Caco-2 (cell line): Measurements from ENCODE around the gene TUBB4B. TPM values are rescaled to one million over a fixed set of nuclear protein-coding genes. Genes with fewer than 3 reads are reported as not detected.

Source experiments
- BruUV-seq: library from RNA; stranded (reverse); fragments of 400-500 nt; replicated peaks from 2 replicates; lab custom pipeline; 2021; lab: Mats Ljungman, UMichigan
- CTCF ChIA-PET: fragments of 300-600 bp; sonication (Branson Sonifier 250); formaldehyde crosslinking; loops from one replicate; lab custom pipeline; 2022; ENCODE audit warnings: antibody characterized with exemption; lab: Charles Lee
- POLR2A ChIA-PET: fragments of 300-600 bp; sonication (Branson Sonifier 250); formaldehyde crosslinking; loops from one replicate; lab custom pipeline; 2022; ENCODE audit warnings: antibody characterized with exemption; lab: Charles Lee
- DNase-seq, 2 experiments: peaks; one replicate each; pipeline versions ENCODE4 v3.0.0 to v3.0.0-alpha.2; 2020 to 2022
- H3K27me3 ChIP-seq: replicated peaks from 2 replicates; pipeline ENCODE4 v1.6.0; 2011; ENCODE audit warnings: low read length; ENCODE audit not compliant: control insufficient read depth, insufficient read depth
- H3K36me3 ChIP-seq: 2 replicates; pipeline ENCODE4 v1.5.1; 2011; ENCODE audit warnings: low read length; ENCODE audit not compliant: control insufficient read depth, insufficient read depth
- H3K4me1 ChIP-seq: fragments of 250-450 bp; sonication (Bioruptor Pico); 2 replicates; pipeline ENCODE4 v1.5.1; 2020; ENCODE audit warnings: mild to moderate bottlenecking
- H3K4me3 ChIP-seq: 2 replicates; pipeline ENCODE4 v1.5.1; 2011; ENCODE audit warnings: low read depth, mild to moderate bottlenecking, control low read depth, low read length
- H3K9me3 ChIP-seq: fragments of 250-450 bp; sonication (Bioruptor Pico); 2 replicates; pipeline ENCODE4 v1.5.1; 2020; ENCODE audit warnings: mild to moderate bottlenecking, moderate library complexity
- H3K27ac Mint-ChIP-seq: one replicate; pipeline ENCODE4 v1.8.0; 2022; ENCODE audit warnings: mixed read lengths; ENCODE audit not compliant: unreplicated experiment
- H3K27me3 Mint-ChIP-seq: one replicate; pipeline ENCODE4 v1.8.0; 2022; ENCODE audit warnings: mixed read lengths; ENCODE audit not compliant: insufficient read depth, unreplicated experiment
- H3K36me3 Mint-ChIP-seq: one replicate; pipeline ENCODE4 v1.8.0; 2022; ENCODE audit warnings: mild to moderate bottlenecking, mixed read lengths; ENCODE audit not compliant: insufficient read depth, unreplicated experiment
- H3K4me1 Mint-ChIP-seq: one replicate; pipeline ENCODE4 v1.8.0; 2022; ENCODE audit warnings: low read depth, mixed read lengths; ENCODE audit not compliant: unreplicated experiment
- H3K4me3 Mint-ChIP-seq: one replicate; pipeline ENCODE4 v1.8.0; 2022; ENCODE audit warnings: mild to moderate bottlenecking, moderate library complexity, mixed read lengths; ENCODE audit not compliant: unreplicated experiment
- H3K9me3 Mint-ChIP-seq: one replicate; pipeline ENCODE4 v1.8.0; 2022; ENCODE audit warnings: mixed read lengths; ENCODE audit not compliant: unreplicated experiment
- intact Hi-C: fragments of 100-400 bp; cut with micrococcal nuclease; formaldehyde crosslinking; loops from one replicate; pipeline ENCODE4 v1.10.0; 2022; ENCODE audit not compliant: unreplicated experiment
- total RNA-seq: library from RNA; stranded (reverse); gene quantifications from 2 replicates; pipeline ENCODE4 v1.2.3, GENCODE V29; 2022
- TF ChIP-seq, protein P1 (sequence below), 2 experiments: fragments of 200-600 bp in 1 of 2; IDR thresholded peaks; 1 replicate in 1 of 2; 2 replicates in 1 of 2; pipeline versions ENCODE4 v1.5.1 to v1.8.0; 2011 to 2022; ENCODE audit warnings: antibody characterized with exemption in 1 of 2, control low read depth in 1 of 2, inconsistent platforms in 1 of 2, low read depth in 1 of 2, low read length in 1 of 2, mild to moderate bottlenecking in 1 of 2, moderate library complexity in 1 of 2; ENCODE audit not compliant: insufficient read depth in 1 of 2, severe bottlenecking in 1 of 2, unreplicated experiment in 1 of 2

Gene TUBB4B
- total RNA-seq, 1 experiment from 2014 or later, result 487 TPM

DNA sequence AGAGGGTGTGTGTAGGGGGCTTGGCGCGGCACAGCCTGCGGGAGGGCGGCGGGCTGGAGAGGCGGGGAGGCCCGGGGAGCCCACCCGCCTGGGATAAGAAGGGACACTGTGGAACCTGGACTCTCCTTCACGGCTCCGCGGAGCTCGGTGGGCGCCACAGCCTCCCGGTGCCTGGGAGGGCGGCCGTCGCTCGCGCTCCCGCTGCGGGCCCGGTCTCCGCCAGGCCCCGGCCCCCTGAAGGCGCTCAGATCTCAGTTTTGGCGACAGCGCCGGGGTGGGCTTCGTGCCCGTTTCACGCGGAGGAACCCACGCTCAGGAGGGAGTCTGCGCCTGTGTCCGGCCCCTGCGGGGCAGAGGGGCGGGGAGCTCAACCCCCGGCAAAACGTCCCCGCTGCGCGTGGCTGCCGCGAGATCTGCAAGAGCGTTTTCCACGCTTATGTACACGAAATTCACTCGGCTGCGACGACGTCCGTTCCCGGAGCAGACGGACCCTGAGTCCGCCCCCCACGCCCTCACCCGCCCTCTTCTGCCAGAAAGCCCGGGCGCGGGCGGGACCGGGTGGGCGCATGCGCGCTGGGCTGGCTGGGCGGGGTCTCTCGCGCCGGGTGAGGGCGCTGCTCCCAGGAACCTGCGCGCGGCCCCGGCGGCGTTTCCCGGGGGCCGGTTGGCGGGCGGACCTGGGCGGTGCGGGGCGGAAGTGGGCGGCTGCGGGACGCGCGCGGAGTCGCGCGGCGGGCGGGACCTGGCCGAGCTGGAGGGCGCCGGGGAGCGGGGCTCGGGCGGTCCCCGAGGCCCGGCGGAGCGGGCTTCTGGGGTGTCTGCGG, 13.7 kb downstream of the TUBB4B start, which contains the start of gene NELFB:
NELFB (plus strand) TSS at position 704 of the 824 bp plus-strand sequence.
- H3K4me3 ChIP-seq, result peak within 1 kb of the TSS; percentile 97
- Mint-ChIP-seq H3K9me3 (no peaks in the 10 kb centered on the region), H3K27ac (peak within 1 kb of the TSS; percentile 92), H3K36me3 (peaks cover 50% of the 10 kb centered on the region), H3K27me3 (no peaks in the 10 kb centered on the region), H3K4me3 (peak within 1 kb of the TSS; percentile 93), H3K4me1 (peaks cover 7% of the 10 kb centered on the region)
- DNase-seq, result peak; percentile 91 to 98
- TSS peak; percentile 55 for BruUV-seq
- TF ChIP-seq, protein P1, sequence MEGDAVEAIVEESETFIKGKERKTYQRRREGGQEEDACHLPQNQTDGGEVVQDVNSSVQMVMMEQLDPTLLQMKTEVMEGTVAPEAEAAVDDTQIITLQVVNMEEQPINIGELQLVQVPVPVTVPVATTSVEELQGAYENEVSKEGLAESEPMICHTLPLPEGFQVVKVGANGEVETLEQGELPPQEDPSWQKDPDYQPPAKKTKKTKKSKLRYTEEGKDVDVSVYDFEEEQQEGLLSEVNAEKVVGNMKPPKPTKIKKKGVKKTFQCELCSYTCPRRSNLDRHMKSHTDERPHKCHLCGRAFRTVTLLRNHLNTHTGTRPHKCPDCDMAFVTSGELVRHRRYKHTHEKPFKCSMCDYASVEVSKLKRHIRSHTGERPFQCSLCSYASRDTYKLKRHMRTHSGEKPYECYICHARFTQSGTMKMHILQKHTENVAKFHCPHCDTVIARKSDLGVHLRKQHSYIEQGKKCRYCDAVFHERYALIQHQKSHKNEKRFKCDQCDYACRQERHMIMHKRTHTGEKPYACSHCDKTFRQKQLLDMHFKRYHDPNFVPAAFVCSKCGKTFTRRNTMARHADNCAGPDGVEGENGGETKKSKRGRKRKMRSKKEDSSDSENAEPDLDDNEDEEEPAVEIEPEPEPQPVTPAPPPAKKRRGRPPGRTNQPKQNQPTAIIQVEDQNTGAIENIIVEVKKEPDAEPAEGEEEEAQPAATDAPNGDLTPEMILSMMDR (IDR thresholded peaks at IDR 0.05; ENCODE audit: insufficient read depth in 1 of 2, low read depth in 1 of 2, low read length in 1 of 2, severe bottlenecking in 1 of 2, unreplicated experiment in 1 of 2), result no peak
- peaks cover 2% of the 10 kb centered on the region for H3K36me3 ChIP-seq
- no peaks in the 10 kb centered on the region for H3K27me3 ChIP-seq
- intact Hi-C loops, result loop anchor here (1.0 kb wide), 1 partner anchor 14 kb away; the partner anchor contains the start of gene TUBB4B
- H3K9me3 ChIP-seq, result no peaks in the 10 kb centered on the region
- POLR2A ChIA-PET, result interaction anchor here (0.9 to 4.4 kb wide), 5 partner anchors 13 to 168 kb away, joined by 3 to 39 read pairs (median 7); partner anchors contain the start of genes EXD3, NOXA1 and TUBB4B
- CTCF ChIA-PET, result interaction anchor here (0.7 to 3.3 kb wide), 6 partner anchors 8 to 168 kb away, joined by 3 to 24 read pairs (median 5); partner anchors contain the start of genes EXD3, NOXA1, RNF224 and TUBB4B
- peaks cover 23% of the 10 kb centered on the region for H3K4me1 ChIP-seq

DNA sequence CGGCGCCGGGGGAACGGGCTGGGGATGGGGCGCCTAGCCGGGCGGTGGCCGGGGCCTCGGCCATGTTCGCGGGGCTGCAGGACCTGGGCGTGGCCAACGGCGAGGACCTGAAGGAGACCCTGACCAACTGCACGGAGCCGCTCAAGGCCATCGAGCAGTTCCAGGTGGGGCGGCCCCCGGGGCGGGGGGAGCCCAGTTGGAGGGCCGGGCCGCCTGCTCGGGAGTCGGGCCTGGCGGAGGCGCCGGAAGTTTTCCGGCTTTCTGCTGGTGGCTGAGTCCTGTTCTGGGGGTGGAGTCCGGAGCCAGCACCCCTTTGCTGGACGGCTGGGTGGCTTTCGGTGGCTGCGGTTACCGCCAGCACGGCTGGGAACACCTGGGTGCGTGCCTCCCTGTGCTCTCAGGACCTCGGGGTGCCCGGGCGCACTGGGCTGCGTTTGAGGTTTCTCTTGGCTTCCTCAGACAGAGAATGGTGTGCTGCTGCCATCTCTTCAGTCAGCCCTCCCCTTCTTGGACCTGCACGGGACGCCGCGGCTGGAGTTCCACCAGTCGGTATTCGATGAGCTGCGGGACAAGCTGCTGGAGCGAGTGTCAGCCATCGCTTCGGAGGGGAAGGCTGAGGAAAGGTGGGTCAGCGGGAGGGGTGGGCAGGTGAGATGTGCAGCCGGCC, 14.5 kb downstream of the TUBB4B start:
- intact Hi-C loops, result loop anchor here (1.0 kb wide), 1 partner anchor 14 kb away; the partner anchor contains the start of gene TUBB4B
- BruUV-seq, result no TSS peak
- H3K4me3 ChIP-seq, result peak overlapping the region; percentile 78
- ChIA-PET CTCF (interaction anchor here (1.2 to 3.3 kb wide), 3 partner anchors 19 to 167 kb away, joined by 4 to 24 read pairs (median 5); partner anchors contain the start of genes EXD3 and NOXA1), POLR2A (interaction anchor here (1.0 to 4.4 kb wide), 4 partner anchors 15 to 167 kb away, joined by 3 to 39 read pairs (median 8); partner anchors contain the start of genes EXD3, NOXA1 and TUBB4B)
- peaks cover 23% of the 10 kb centered on the region for H3K4me1 ChIP-seq
- H3K27me3 ChIP-seq, result no peaks in the 10 kb centered on the region
- peaks cover 7% of the 10 kb centered on the region for H3K4me1 Mint-ChIP-seq
- H3K9me3 ChIP-seq, result no peaks in the 10 kb centered on the region
- peak overlapping the region; percentile 93 for H3K4me3 Mint-ChIP-seq
- TF ChIP-seq, protein P1 (IDR thresholded peaks at IDR 0.05; ENCODE audit: insufficient read depth in 1 of 2, low read depth in 1 of 2, low read length in 1 of 2, severe bottlenecking in 1 of 2, unreplicated experiment in 1 of 2), result no peak
- H3K36me3 Mint-ChIP-seq, result peaks cover 50% of the 10 kb centered on the region
- no peak overlapping the region for H3K27ac Mint-ChIP-seq
- peak in 1 of 2 experiments; percentile 76 for DNase-seq
- peaks cover 2% of the 10 kb centered on the region for H3K36me3 ChIP-seq
- H3K9me3 Mint-ChIP-seq, result no peaks in the 10 kb centered on the region
- H3K27me3 Mint-ChIP-seq, result no peaks in the 10 kb centered on the region

DNA sequence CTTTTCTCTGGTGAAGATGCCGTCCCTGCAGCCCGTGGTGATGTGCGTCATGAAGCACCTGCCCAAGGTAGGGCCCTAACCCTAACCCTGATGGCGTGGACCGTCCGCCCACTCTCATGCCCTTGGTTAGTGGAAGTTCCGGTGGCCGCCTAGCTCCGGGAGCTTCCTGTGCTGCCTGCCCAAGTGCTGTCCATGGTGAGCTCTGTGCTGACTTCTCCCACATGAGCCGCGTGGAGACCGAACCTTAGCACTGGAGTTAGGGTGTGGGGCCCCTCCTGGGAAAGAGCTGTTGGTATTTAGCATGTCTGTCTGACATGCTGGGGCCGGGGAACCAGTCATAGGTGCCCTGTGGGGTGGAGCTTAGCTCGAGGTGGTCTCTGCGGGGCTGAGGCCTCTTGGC, 15.3 kb downstream of the TUBB4B start:
- Histone ChIP-seq H3K27me3 (no peaks in the 10 kb centered on the region), H3K4me1 (peaks cover 23% of the 10 kb centered on the region), H3K36me3 (peaks cover 2% of the 10 kb centered on the region), H3K4me3 (peak overlapping the region; percentile 78), H3K9me3 (no peaks in the 10 kb centered on the region)
- Mint-ChIP-seq H3K9me3 (no peaks in the 10 kb centered on the region), H3K4me1 (peaks cover 7% of the 10 kb centered on the region), H3K36me3 (peaks cover 50% of the 10 kb centered on the region), H3K4me3 (peak overlapping the region; percentile 93), H3K27me3 (no peaks in the 10 kb centered on the region), H3K27ac (no peak overlapping the region)
- intact Hi-C loops, result no loop called here
- POLR2A ChIA-PET, result interaction anchor here (4.4 kb wide), 1 partner anchor 16 kb away, joined by 39 read pairs; the partner anchor contains the start of gene TUBB4B
- no TSS peak for BruUV-seq
- TF ChIP-seq, protein P1 (IDR thresholded peaks at IDR 0.05; ENCODE audit: insufficient read depth in 1 of 2, low read depth in 1 of 2, low read length in 1 of 2, severe bottlenecking in 1 of 2, unreplicated experiment in 1 of 2), result no peak
- CTCF ChIA-PET, result interaction anchor here (1.2 kb wide), 1 partner anchor 20 kb away, joined by 4 read pairs; no protein-coding TSS in a partner anchor
- DNase-seq, result no peak
